Tongue (tissue), 2 donors: ENCODE data around the gene UNC13A. TPM values are rescaled to one million over a fixed set of nuclear protein-coding genes. Genes with fewer than 3 reads are reported as not detected.
A peak's percentile ranks its signal among the peaks of the same experiment; 100 is the strongest.
"Not testable (repeated sequence)": the region's sequence is repeated elsewhere in the genome, so short reads cannot be mapped to it uniquely, and the experiment has no call there.

ENCODE experiments used
- DNase-seq: peaks from one replicate; pipeline ENCODE4 v3.0.0-alpha.2; 2015
- total RNA-seq: library from RNA; depleted of rRNA; stranded (reverse); fragments of >200 nt; gene quantifications from one replicate; pipeline ENCODE4 v1.2.3, GENCODE V29; 2014

The UNC13A gene
- total RNA-seq, 1 donor from 2014 or later: 0.21 TPM

- not testable (repeated sequence) for DNase-seq
These were observed 117.9 kb downstream of the UNC13A start for GRCh38 chr19:17570291-17570690.

GRCh38 chr19:17567940-17568339, 120.2 kb downstream of the UNC13A start:
- no peak for DNase-seq

DNA sequence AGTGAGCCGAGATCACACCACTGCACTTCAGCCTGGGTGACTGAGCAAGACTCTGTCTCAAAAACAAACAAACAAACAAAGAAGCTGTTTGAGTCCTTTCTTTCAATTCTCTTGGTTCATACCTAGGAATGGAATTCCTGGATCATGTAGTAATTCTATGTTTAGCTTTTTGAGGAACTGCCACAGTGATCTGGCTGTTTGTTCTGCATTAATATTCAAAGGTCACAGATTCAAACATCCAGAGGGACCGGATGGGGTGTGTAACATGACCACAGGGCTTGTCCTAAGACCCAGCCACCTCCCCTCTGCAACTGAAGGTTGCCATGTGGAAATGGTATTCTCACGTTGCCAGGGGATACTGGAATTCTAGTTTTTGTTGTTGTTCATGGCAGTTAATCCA, 122.5 kb downstream of the UNC13A start:
- DNase-seq: no peak

GRCh38 chr19:17564781-17565180, 123.4 kb downstream of the UNC13A start:
- no peak for DNase-seq

DNA sequence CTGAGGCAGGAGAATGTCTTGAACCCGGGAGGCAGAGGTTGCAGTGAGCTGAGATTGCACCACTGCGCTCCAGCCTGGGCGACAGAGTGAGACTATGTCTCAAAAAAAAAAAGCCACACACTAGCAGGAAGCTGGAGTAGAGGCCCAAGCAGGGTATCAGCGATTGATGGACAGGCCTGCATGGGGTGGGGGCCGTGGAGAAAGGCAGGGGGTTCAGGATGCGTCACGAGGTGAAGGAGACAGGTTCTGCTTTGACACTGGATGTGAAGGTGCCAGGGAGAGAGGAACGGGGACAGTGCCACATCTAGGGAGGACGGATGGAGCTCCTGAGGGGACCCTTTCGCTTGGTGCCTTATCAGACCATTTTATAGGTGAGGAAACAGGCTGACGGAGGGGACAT, 125.6 kb downstream of the UNC13A start:
- DNase-seq: no peak

GRCh38 chr19:17562097-17562496, 126.1 kb downstream of the UNC13A start:
- no peak for DNase-seq

DNA sequence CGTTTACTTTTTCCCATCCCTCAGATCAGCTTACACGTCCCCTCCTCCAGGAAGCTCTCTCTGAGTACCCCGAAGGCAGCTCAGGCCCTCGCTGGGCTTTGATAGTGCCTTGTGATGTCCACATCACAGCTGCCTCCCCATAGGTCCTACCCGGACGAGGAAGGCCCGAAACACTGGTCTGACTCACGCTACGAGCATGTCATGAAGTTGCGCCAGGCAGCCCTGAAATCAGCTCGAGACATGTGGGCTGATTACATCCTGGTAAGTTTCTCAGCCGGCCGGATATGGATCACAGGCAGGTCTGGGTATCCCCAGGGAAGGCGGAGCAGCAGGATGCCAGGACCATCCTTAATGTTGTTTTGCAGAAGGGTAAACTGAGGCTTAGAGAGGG, 128.0 kb downstream of the UNC13A start:
- no peak for DNase-seq

DNA sequence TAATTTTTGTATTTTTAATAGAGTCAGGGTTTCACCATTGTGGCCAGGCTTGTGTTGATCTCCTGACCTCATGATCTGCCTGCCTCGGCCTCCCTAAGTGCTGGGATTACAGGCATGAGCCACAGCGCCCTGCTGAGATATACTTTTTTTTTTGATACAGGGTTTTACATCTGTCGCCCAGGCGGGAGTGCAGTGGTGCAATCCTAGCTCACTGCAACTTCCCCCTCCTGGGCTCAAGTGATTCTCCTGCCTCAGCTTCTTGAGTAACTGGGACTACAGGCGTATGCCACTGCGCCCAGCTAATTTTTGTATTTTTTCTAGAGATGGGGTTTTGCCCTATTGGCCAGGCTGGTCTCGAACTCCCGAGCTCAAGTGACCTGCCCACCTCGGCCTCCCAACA, 130.7 kb downstream of the UNC13A start:
- no peak for DNase-seq

DNA sequence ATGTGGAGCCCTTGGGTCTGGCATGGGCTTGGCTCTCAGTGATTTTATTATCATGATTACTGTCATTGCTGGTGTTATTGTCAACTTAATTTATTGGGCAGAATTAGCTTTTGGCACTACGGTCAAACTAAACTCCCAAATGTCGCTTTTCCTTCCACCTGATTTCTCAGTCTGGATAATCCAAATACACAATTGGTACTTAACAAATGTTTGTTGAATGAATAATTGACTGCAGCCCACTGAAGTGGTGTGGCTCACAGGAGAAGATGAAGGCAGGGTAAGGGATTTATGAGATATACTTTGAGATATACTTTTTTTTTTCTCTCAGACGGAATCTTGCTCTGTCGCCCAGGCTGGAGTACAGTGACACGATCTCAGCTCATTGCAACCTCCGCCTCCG, 131.2 kb downstream of the UNC13A start:
- no peak for DNase-seq

GRCh38 chr19:17555929-17556813, 132.0 kb downstream of the UNC13A start:
- peak; percentile 55 for DNase-seq

- peak; percentile 99 for DNase-seq
These were observed 132.7 kb downstream of the UNC13A start, which contains the start of gene COLGALT1 for GRCh38 chr19:17555480-17555928. Gene COLGALT1 (plus strand): TSS chr19:17555649. CDS start chr19:17555714, 65 bp downstream.

GRCh38 chr19:17554968-17555479, 133.1 kb downstream of the UNC13A start:
- no peak for DNase-seq

DNA sequence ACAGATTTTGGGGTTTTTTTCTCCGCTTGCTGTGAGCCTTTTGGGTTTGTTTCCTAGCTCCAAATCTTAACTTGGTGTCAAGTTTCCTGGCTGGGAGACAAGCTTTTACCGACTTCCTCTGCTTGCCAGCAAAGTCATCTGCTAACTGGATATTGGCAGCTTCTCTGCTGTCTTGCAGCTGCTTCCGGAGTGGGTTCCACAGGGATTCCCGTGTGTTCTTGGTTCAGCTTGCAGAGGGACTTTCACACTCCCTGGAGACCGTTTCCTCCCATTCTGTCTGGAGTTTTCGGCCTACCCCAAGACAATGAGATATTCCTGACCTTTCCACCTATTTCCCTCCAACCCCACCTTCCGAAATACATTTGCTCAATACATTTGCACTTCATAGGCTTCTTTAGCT, 134.9 kb downstream of the UNC13A start:
- DNase-seq: peak; percentile 93

GRCh38 chr19:17552735-17553134, 135.4 kb downstream of the UNC13A start:
- DNase-seq: not testable (repeated sequence)

Other genes with a start within 250 kb of the UNC13A start
- 3.3 TPM for gene TMEM221, start 239.7 kb downstream of the UNC13A start, total RNA-seq
- not detected for gene NXNL1, start 227.4 kb downstream of the UNC13A start, total RNA-seq
- 45.7 TPM for gene SLC27A1, start 217.8 kb downstream of the UNC13A start, total RNA-seq
- 35.1 TPM for gene PGLS, start 176.7 kb downstream of the UNC13A start, total RNA-seq
- gene COLGALT1, start 132.7 kb downstream of the UNC13A start, total RNA-seq: 66.3 TPM
- gene MAP1S, start 31.1 kb upstream of the UNC13A start, total RNA-seq: 27.4 TPM
- 2.2 TPM for gene FCHO1, start 63.1 kb upstream of the UNC13A start, total RNA-seq
- 1.8 TPM for gene B3GNT3, start 106.8 kb upstream of the UNC13A start, total RNA-seq
- gene INSL3, start 133.2 kb upstream of the UNC13A start, total RNA-seq: not detected
- gene JAK3, start 159.6 kb upstream of the UNC13A start, total RNA-seq: 4.6 TPM
- gene RPL18A, start 171.6 kb upstream of the UNC13A start, total RNA-seq: 799 TPM
- gene SLC5A5, start 183.6 kb upstream of the UNC13A start, total RNA-seq: not detected
- gene CCDC124, start 244.7 kb upstream of the UNC13A start, total RNA-seq: 37.2 TPM